WI38 (cell line): ENCODE data around the gene SLC38A11.
A peak's percentile ranks its signal among the peaks of the same experiment; 100 is the strongest.

ENCODE experiments used
- H3K4me3 ChIP-seq: 2 replicates; pipeline ENCODE4 v1.5.1; 2011; ENCODE audit warnings: low read depth, mild to moderate bottlenecking, control low read depth, low read length
- CTCF ChIP-seq: IDR thresholded peaks from 2 replicates; pipeline ENCODE4 v1.5.1; 2012; ENCODE audit warnings: low read depth, mild to moderate bottlenecking, control low read depth, low read length

Gene SLC38A11

DNA sequence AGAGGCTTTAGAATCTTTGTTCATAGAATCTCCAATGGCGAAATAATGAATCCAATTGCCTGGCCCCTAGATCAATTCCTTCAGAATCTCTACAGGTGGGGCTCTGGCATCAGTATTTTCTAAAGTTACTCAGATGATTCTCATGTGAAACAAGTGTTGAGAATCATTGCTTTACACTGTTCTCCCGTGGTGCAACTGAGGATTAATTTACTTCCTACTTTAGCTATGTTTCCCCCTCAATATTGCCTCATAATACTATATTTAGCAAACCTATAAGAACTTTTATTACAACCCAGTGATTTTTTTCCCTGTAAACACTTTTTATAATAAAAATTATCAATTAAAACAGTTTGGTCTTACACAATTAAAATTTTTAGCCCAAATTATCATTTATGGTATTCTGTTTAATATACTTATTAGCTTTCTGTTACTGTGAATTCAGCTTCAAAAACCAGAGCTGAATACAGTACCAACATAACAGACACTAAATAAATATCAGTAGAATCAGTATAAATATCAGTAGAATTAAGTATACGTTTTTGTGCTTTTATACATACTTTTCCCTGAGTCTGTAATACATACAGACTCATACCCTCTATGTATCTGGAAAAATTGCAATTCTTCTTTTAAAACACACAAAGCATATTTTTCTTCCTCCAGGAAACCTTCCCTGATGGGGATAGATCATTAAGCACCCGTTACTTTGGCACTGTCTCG, 20.8 kb downstream of the SLC38A11 start:
- no peak overlapping the region for H3K4me3 ChIP-seq
- TF ChIP-seq CTCF: no peak

DNA sequence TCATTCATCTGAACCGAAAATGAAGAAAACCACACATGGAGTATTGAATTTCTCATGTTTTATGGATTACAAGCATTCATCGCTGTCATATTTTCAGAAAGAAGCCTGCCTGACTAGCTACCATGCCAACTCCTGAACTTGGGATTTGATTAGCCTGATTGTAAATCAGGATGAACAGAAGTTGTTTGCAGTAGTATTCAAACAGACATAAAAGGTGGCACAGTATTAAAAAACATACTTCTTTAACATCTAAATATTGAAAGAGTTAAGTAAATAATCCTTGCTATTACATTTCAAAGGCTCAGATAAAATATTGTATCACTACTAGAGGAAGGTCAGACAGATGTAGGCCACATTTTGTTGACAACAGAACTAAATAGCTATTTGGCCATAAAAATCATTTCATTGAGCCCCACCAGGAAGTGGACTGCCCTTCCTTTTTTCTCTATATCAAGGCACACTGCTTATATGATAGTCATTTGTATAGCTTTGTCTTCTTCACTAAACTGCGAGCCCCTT, 21.6 kb downstream of the SLC38A11 start:
- no peak for TF ChIP-seq CTCF
- no peak overlapping the region for H3K4me3 ChIP-seq

- no peak overlapping the region for H3K4me3 ChIP-seq
- no peak for TF ChIP-seq CTCF
Observed at GRCh38 chr2:164932377-164932776, 22.9 kb downstream of the SLC38A11 start.

DNA sequence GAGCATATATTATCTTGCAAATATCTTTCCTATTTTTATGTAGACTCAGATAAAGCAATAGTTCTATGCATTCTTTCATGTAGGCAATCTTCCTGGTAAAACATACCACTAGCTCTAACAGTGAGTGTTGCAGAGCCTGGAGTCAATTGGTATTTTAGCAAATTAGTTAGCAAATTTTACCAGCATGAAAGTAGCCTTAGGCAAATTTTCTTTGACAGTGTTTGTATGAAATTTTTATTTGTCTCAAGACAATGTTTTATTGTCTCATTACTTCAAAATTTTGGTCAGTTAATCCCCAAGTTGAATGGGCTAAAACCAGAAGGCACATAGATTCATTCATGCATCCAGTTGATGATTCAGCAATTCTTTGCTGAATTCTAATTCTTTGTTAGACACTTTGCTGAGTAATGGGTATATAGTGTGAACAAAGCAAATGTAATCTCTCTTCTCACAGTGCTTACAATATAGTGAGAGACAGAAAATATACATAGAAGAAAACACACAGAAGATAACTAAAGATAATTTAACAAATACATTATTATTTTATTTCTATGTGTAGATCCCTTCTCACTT, 27.1 kb downstream of the SLC38A11 start:
- no peak overlapping the region for H3K4me3 ChIP-seq
- TF ChIP-seq CTCF: no peak

GRCh38 chr2:164922134-164922533, 33.2 kb downstream of the SLC38A11 start:
- H3K4me3 ChIP-seq: no peak overlapping the region
- TF ChIP-seq CTCF: no peak

DNA sequence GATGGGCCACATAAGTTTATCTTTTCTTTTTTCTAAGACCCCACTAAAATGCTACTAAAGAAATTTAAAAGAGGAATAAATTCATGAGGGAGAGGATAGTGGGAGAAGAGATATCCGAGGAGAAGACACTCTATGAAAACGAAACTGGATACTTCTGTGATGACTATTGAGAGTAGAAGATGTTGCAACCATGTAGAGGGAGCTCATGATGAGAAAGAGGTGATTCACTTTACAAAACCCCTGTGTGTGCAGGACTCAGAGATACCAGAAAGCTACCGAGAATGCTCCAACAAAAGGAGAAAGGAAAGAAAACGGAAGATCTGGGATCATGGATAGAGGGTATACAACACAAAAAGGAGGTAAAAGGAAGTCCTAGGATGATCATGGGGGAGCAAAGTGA, 34.9 kb downstream of the SLC38A11 start:
- no peak for TF ChIP-seq CTCF
- H3K4me3 ChIP-seq: peak overlapping the region; percentile 60

DNA sequence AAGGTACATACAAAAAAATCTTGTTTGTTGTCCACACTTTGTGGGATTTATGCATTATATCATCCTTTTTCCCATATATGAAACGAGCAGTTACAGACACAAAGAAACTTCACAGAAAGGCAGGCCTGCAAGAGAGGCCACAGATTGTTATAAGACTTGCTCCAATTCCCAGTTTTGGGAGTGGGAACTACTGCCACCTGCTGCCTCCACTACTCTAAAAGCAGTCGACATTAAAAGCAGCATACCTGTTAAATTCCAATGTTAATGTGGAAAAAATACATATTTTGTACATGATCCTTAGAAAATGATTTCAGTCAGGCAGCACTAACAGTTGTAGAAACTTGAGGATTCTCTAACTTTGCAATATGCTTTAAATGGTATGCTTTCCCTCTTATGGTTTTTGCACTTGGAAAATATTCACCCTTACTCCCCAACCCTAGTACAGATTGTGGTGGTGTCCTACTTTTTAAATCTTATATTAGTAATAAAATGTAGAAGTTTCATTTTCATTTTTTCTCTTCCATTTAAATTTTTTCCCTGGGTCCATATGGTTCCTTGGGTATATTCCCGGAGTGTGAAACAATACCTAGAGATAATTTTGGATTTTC, 37.9 kb downstream of the SLC38A11 start:
- peak; percentile 18; the same call in 1 of the 2 replicates for TF ChIP-seq CTCF
- no peak overlapping the region for H3K4me3 ChIP-seq
